ENCODE data around the gene PEPD. TPM values are rescaled to one million over a fixed set of nuclear protein-coding genes. Genes with fewer than 3 reads are reported as not detected.

PEPD gene
- total RNA-seq, 1 experiment from 2014 or later: 83.1 TPM

- no peak for ATAC-seq
- Mint-ChIP-seq H3K4me1 (peaks cover 10% of the 10 kb centered on the region), H3K36me3 (no peaks in the 10 kb centered on the region), H3K27me3 (ENCODE audit: low read depth) (no peaks in the 10 kb centered on the region), H3K4me3 (no peak overlapping the region), H3K27ac (peak overlapping the region; percentile 78; the same call in 1 of the 2 replicates), H3K9me3 (no peaks in the 10 kb centered on the region)
- POLR2A ChIA-PET: interaction anchor here (1.2 kb wide), 1 partner anchor 12 kb away, joined by 3 read pairs; no protein-coding TSS in a partner anchor
- TF ChIP-seq GABPB1 (CRISPR knock-in tag; IDR thresholded peaks at IDR 0.05) (peak; percentile 86), ZSCAN18 (CRISPR knock-in tag; IDR thresholded peaks at IDR 0.05) (no peak)
- CTCF ChIA-PET: interaction anchor here (1.0 to 2.0 kb wide), 5 partner anchors 13 to 384 kb away, joined by 3 to 7 read pairs (median 4); no protein-coding TSS in a partner anchor
- no peak for DNase-seq (ENCODE audit: low spot score)
These were observed 127.4 kb downstream of the PEPD start for GRCh38 chr19:33394006-33394722.

- Mint-ChIP-seq H3K9me3 (no peaks in the 10 kb centered on the region), H3K4me1 (peaks cover 10% of the 10 kb centered on the region), H3K36me3 (no peaks in the 10 kb centered on the region), H3K27me3 (ENCODE audit: low read depth) (no peaks in the 10 kb centered on the region), H3K4me3 (no peak overlapping the region), H3K27ac (peak overlapping the region; percentile 78; the same call in 1 of the 2 replicates)
- ChIA-PET CTCF (interaction anchor here (1.0 to 2.0 kb wide), 3 partner anchors 13 to 385 kb away, joined by 4 to 7 read pairs (median 5); no protein-coding TSS in a partner anchor), POLR2A (interaction anchor here (1.2 kb wide), 1 partner anchor 12 kb away, joined by 3 read pairs; no protein-coding TSS in a partner anchor)
- no peak for TF ChIP-seq USF2 (CRISPR knock-in tag; IDR thresholded peaks at IDR 0.05)
- no peak for TF ChIP-seq MYBL2 (CRISPR knock-in tag; IDR thresholded peaks at IDR 0.05)
- TF ChIP-seq PRDM15 (CRISPR knock-in tag; IDR thresholded peaks at IDR 0.05): no peak
- no peak for TF ChIP-seq ARID4B (CRISPR knock-in tag; IDR thresholded peaks at IDR 0.05; ENCODE audit: borderline replicate concordance)
- TF ChIP-seq JUN (CRISPR knock-in tag; IDR thresholded peaks at IDR 0.05): no peak
- TF ChIP-seq FOXJ3 (CRISPR knock-in tag; IDR thresholded peaks at IDR 0.05; ENCODE audit: borderline replicate concordance): no peak
- TF ChIP-seq ZNF425 (CRISPR knock-in tag; conservative IDR thresholded peaks at IDR 0.05): no peak
- TF ChIP-seq ZSCAN18 (CRISPR knock-in tag; IDR thresholded peaks at IDR 0.05): no peak
- TF ChIP-seq USF1 (CRISPR knock-in tag; IDR thresholded peaks at IDR 0.05): no peak
- TF ChIP-seq CBFB (CRISPR knock-in tag; IDR thresholded peaks at IDR 0.05; ENCODE audit: low read depth): no peak
- no peak for TF ChIP-seq FOXP1 (CRISPR knock-in tag; IDR thresholded peaks at IDR 0.05; ENCODE audit: borderline replicate concordance)
- no peak for TF ChIP-seq ESRRA (CRISPR knock-in tag; IDR thresholded peaks at IDR 0.05; ENCODE audit: borderline replicate concordance)
- peak; percentile 16 for DNase-seq (ENCODE audit: low spot score)
- ATAC-seq: no peak
These were observed 128.1 kb downstream of the PEPD start for GRCh38 chr19:33393286-33394005.

All from WTC11 (cell line).